ENCODE data around the gene CCT6B.

- TF ChIP-seq GATA2 (IDR thresholded peaks at IDR 0.05; ENCODE audit: low read depth, low read length) (no peak), GATA3 (IDR thresholded peaks at IDR 0.05; ENCODE audit: low read depth, low read length) (no peak)
Measured at GRCh38 chr17:34990921-34991365, 29.7 kb upstream of the CCT6B start.

Measured in SH-SY5Y (cell line).